ENCODE results near the gene CFAP92.

- TF ChIP-seq CTCF (IDR thresholded peaks at IDR 0.05; ENCODE audit: insufficient read depth, low read depth, low read length) (no peak), EZH2 (IDR thresholded peaks at IDR 0.05; ENCODE audit: insufficient read depth, low read length) (no peak)
These were observed 44.4 kb upstream of the CFAP92 start for GRCh38 chr3:129038121-129038855.
